ENCODE measurements around the gene EYA3. TPM values are rescaled to one million over a fixed set of nuclear protein-coding genes. Genes with fewer than 3 reads are reported as not detected.
A peak's percentile ranks its signal among the peaks of the same experiment; 100 is the strongest.

The EYA3 gene
- 62.1 and 81.3 TPM in 2 replicates for total RNA-seq (2013; cell fraction: nucleolus; rRNA removed)
- total RNA-seq (2014; rRNA removed) (18.3 and 19.0 TPM in 2 replicates), total RNA-seq (2014; rRNA removed; fragmentation: Illumina TruSeq; extraction: Trizol) (28.1 and 28.2 TPM in 2 replicates), total RNA-seq (2021) (28.5 and 29.6 TPM in 2 replicates), polyA plus RNA-seq (2011; rRNA removed) (46.6 and 48.9 TPM in 2 replicates), polyA plus RNA-seq (2014; fragmentation: Illumina TruSeq; extraction: Trizol) (28.1 and 33.0 TPM in 2 replicates), polyA plus RNA-seq (2014; fragmentation: Nextera tagmentation; extraction: Ambion mirVana) (10 to 100 TPM; 13.0 to 15.6 TPM), polyA plus RNA-seq (2014; rRNA removed) (19.8 and 20.1 TPM in 2 replicates), polyA plus RNA-seq (2016; fragmentation: Nextera tagmentation; extraction: Ambion mirVana) (10 to 100 TPM; 22.6 to 24.2 TPM), polyA minus RNA-seq (2011; rRNA and poly(A)+ RNA removed) (62.8 and 90.9 TPM in 2 replicates), Bru-seq, nascent RNA (percentile 78 among the genes with signal in this experiment), BruChase-seq, experiment 1, labeled RNA remaining after a 6-hour chase (percentile 76 among the genes with signal in this experiment), BruChase-seq, experiment 2, labeled RNA remaining after a 2-hour chase (percentile 76 among the genes with signal in this experiment)
- 8.9 TPM for polyA plus RNA-seq (2011; ENCODE audit: low read depth)
- 24.4 and 27.3 TPM in 2 replicates for polyA plus RNA-seq (2011; cell fraction: cytosol; rRNA removed)
- 26.8 and 29.1 TPM in 2 replicates for polyA plus RNA-seq (2011; cell fraction: nucleus; rRNA removed)
- 12.3 and 13.9 TPM in 2 replicates for polyA plus RNA-seq (2012)
- 14.4 and 18.8 TPM in 2 replicates for polyA minus RNA-seq (2011; cell fraction: cytosol; rRNA and poly(A)+ RNA removed)
- polyA minus RNA-seq (2011; cell fraction: nucleus; rRNA and poly(A)+ RNA removed): 27.7 and 28.5 TPM in 2 replicates
- long read RNA-seq, experiment 1, partial matches to known transcripts: 2 of 18 reads
- long read RNA-seq, experiment 1, other reads (novel, unspliced or antisense): 16 of 18 reads
- long read RNA-seq, experiment 2, full-length matches to known transcripts: 7 of 46 reads
- long read RNA-seq, experiment 2, partial matches to known transcripts: 16 of 46 reads
- long read RNA-seq, experiment 2, other reads (novel, unspliced or antisense): 23 of 46 reads

- no peaks in the 10 kb centered on the region for H4K20me1 ChIP-seq (ENCODE audit: control insufficient read depth, insufficient read depth)
- H2AFZ ChIP-seq (ENCODE audit: control insufficient read depth, low read depth, low read length): peak within 1 kb of the TSS; percentile 83
- H3K36me3 ChIP-seq (ENCODE audit: control insufficient read depth in 2 of 2, insufficient read depth in 2 of 2, low read length in 1 of 2): no peaks in the 10 kb centered on the region
- TSS peak; percentile 74 for BruUV-seq (replicated peaks)
- H3K9me3 ChIP-seq (replicated peaks; ENCODE audit: control insufficient read depth, insufficient read depth, low read length): no peaks in the 10 kb centered on the region
- peaks cover 50% of the 10 kb centered on the region for H3K79me2 ChIP-seq (ENCODE audit: control insufficient read depth, insufficient read depth, low read length)
- peak within 1 kb of the TSS; percentile 84 for H3K9ac ChIP-seq (ENCODE audit: control insufficient read depth, insufficient read depth, low read length)
- peak; percentile 96 for FAIRE-seq
- ChIA-PET SMC1A (ENCODE audit: uncharacterized antibody, unreplicated experiment) (interaction anchor here (0.7 to 14.0 kb wide), 28 partner anchors 8 to 230 kb away, joined by 3 to 445 read pairs (median 6); partner anchors contain the start of gene PTAFR), RAD21 (ENCODE audit: unreplicated experiment) (interaction anchor here (0.6 to 10.4 kb wide), 36 partner anchors 11 to 419 kb away, joined by 3 to 207 read pairs (median 4); partner anchors contain the start of genes ATP5IF1, PTAFR and STX12), CTCF (interaction anchor here (0.8 to 10.2 kb wide), 28 partner anchors 11 to 230 kb away, joined by 3 to 317 read pairs (median 5); no protein-coding TSS in a partner anchor), POLR2A (interaction anchor here (0.6 to 6.4 kb wide), 27 partner anchors 8 to 240 kb away, joined by 3 to 60 read pairs (median 4); partner anchors contain the start of genes ATP5IF1 and MED18)
- ATAC-seq: peak; percentile 94
- H3K4me3 ChIP-seq: peak within 1 kb of the TSS; percentile 94
- WGBS (ENCODE audit: insufficient coverage, insufficient replicate concordance, low lambda C conversion rate, missing lambda C conversion rate): 2% methylated on average over 44 of the region's 44 CpGs
- in situ Hi-C loops (cut with MboI): loop anchor here (5.0 kb wide), 1 partner anchor 226 kb away; no protein-coding TSS in a partner anchor
- H3K4me2 ChIP-seq (ENCODE audit: control insufficient read depth, insufficient read depth): peak within 1 kb of the TSS; percentile 56
- intact Hi-C loops (cut with micrococcal nuclease; ENCODE audit: unreplicated experiment): loop anchor here (5.0 kb wide), 1 partner anchor 231 kb away; no protein-coding TSS in a partner anchor
- no peaks in the 10 kb centered on the region for H3K27me3 ChIP-seq (replicated peaks in 1 of 2; ENCODE audit: control insufficient read depth in 2 of 2, insufficient read depth in 2 of 2, low read length in 1 of 2)
- H3K4me1 ChIP-seq (ENCODE audit: control insufficient read depth, insufficient read depth, low read length): peaks cover 17% of the 10 kb centered on the region
- DNase-seq (ENCODE audit: low read depth, low spot score): peak; percentile 98
- peak within 1 kb of the TSS; percentile 93 for H3K27ac ChIP-seq (ENCODE audit: control insufficient read depth, insufficient read depth)
- TF ChIP-seq NBN (IDR thresholded peaks at IDR 0.05) (peak; percentile 69), CBFB (IDR thresholded peaks at IDR 0.05; ENCODE audit: low read depth) (peak; percentile 84), BHLHE40 (IDR thresholded peaks at IDR 0.05; ENCODE audit: borderline replicate concordance in 1 of 2, low read depth in 2 of 2, low read length in 1 of 2) (peak in 1 of 2 experiments; percentile 66; a peak in 2 of 4 replicates), MXI1 (IDR thresholded peaks at IDR 0.05; ENCODE audit: low read depth, low read length) (peak; percentile 85; the same call in 1 of the 2 replicates), E2F8 (IDR thresholded peaks at IDR 0.05; ENCODE audit: low read depth, partially characterized antibody) (peak; percentile 67), FOS (IDR thresholded peaks at IDR 0.05; ENCODE audit: borderline replicate concordance, extremely low read depth, insufficient read length) (no peak), PML (IDR thresholded peaks at IDR 0.05; ENCODE audit: low read length) (peak; percentile 66), POLR2AphosphoS5 (IDR thresholded peaks at IDR 0.05; ENCODE audit: low read length) (peak; percentile 94), CEBPZ (IDR thresholded peaks at IDR 0.05; ENCODE audit: low read depth, low read length) (no peak), CEBPB (IDR thresholded peaks at IDR 0.05; ENCODE audit: borderline replicate concordance in 1 of 2, low read depth in 2 of 2, low read length in 2 of 2) (no peak), RELA (IDR thresholded peaks at IDR 0.05; ENCODE audit: borderline replicate concordance, partially characterized antibody) (peak; percentile 48)
Measured at GRCh38 chr1:28088168-28088961, at the start of gene EYA3. Gene EYA3, minus strand, starts transcription at chr1:28088610. Its CDS starts 30,584 bp downstream, at chr1:28058026.
